OCI-LY1 (cell line): ENCODE results near the gene DNAH14.

Experiments
- H2AFZ ChIP-seq: fragments of 200-600 bp; sonication (generic), shearing (Covaris generic); 2 replicates; pipeline ENCODE4 v1.6.0; 2014; ENCODE audit warnings: antibody characterized with exemption, mild to moderate bottlenecking, low read length
- H3F3A ChIP-seq: fragments of 200-600 bp; sonication (generic), shearing (Covaris generic); 2 replicates; pipeline ENCODE4 v1.6.0; 2014; ENCODE audit warnings: mild to moderate bottlenecking, antibody characterized with exemption, low read length, moderate library complexity; ENCODE audit not compliant: insufficient read depth
- H3K27ac ChIP-seq: fragments of 200-600 bp; sonication (generic); 2 replicates; pipeline ENCODE4 v1.5.1; 2014; ENCODE audit warnings: low read length, mixed run types, mild to moderate bottlenecking, low read depth; ENCODE audit not compliant: poor library complexity, severe bottlenecking
- H3K27me3 ChIP-seq: fragments of 200-600 bp; sonication (generic); 2 replicates; pipeline ENCODE4 v1.6.0; 2014; ENCODE audit warnings: antibody characterized with exemption, mild to moderate bottlenecking, low read length, moderate library complexity; ENCODE audit not compliant: insufficient read depth
- H3K36me3 ChIP-seq: fragments of 200-600 bp; sonication (generic); 2 replicates; pipeline ENCODE4 v1.6.1; 2014; ENCODE audit warnings: mild to moderate bottlenecking, antibody characterized with exemption, low read length, moderate library complexity, mixed read lengths; ENCODE audit not compliant: insufficient read depth
- H3K4me1 ChIP-seq: fragments of 200-600 bp; sonication (generic); 2 replicates; pipeline ENCODE4 v1.5.1; 2014; ENCODE audit warnings: mild to moderate bottlenecking, low read length, moderate library complexity; ENCODE audit not compliant: insufficient read depth, severe bottlenecking
- H3K4me2 ChIP-seq: fragments of 200-600 bp; sonication (generic), shearing (Covaris generic); 2 replicates; pipeline ENCODE4 v1.6.1; 2014; ENCODE audit warnings: low read length
- H3K4me3 ChIP-seq: fragments of 200-600 bp; sonication (generic); 2 replicates; pipeline ENCODE4 v1.5.1; 2014; ENCODE audit warnings: low read length, low read depth, mild to moderate bottlenecking, mixed read lengths; ENCODE audit not compliant: poor library complexity, severe bottlenecking
- H3K79me2 ChIP-seq: fragments of 200-600 bp; shearing (Covaris generic); 2 replicates; pipeline ENCODE4 v1.6.1; 2016; ENCODE audit warnings: mixed run types, low read length, mixed read lengths; ENCODE audit not compliant: insufficient read depth
- H3K9ac ChIP-seq: fragments of 200-600 bp; sonication (generic), shearing (Covaris generic); 2 replicates; pipeline ENCODE4 v1.6.1; 2014; ENCODE audit warnings: mild to moderate bottlenecking, low read length, mixed read lengths
- H3K9me2 ChIP-seq: fragments of 200-600 bp; sonication (generic), shearing (Covaris generic); 2 replicates; pipeline ENCODE4 v1.6.1; 2014; ENCODE audit warnings: low read depth, mild to moderate bottlenecking, low read length, mixed read lengths
- H3K9me3 ChIP-seq: fragments of 200-600 bp; shearing (Covaris generic); 2 replicates; pipeline ENCODE4 v1.6.1; 2014; ENCODE audit warnings: low read length, mixed read lengths
- H4K20me1 ChIP-seq: fragments of 200-600 bp; sonication (generic), shearing (Covaris generic); 2 replicates; pipeline ENCODE4 v1.6.0; 2016; ENCODE audit warnings: mild to moderate bottlenecking, low read length; ENCODE audit not compliant: insufficient read depth
- CTCF ChIP-seq: fragments of 200-600 bp; sonication (generic), shearing (Covaris generic); IDR thresholded peaks from 2 replicates; pipeline ENCODE4 v1.5.1; 2017; ENCODE audit warnings: mild to moderate bottlenecking, antibody characterized with exemption, low read length, moderate library complexity, mixed read lengths
- EZH2 ChIP-seq: fragments of 200-600 bp; sonication (generic), shearing (Covaris generic); IDR thresholded peaks from 2 replicates; pipeline ENCODE4 v1.8.0; 2017; ENCODE audit warnings: borderline replicate concordance, mixed run types, mild to moderate bottlenecking, antibody characterized with exemption, low read length, moderate library complexity, mixed read lengths

The DNAH14 gene

GRCh38 chr1:225407755-225408154 is 478.3 kb downstream of the DNAH14 start:
- H2AFZ ChIP-seq, result no peak overlapping the region
- no peak overlapping the region for H3K9ac ChIP-seq
- no peaks in the 10 kb centered on the region for H3K27me3 ChIP-seq
- no peak overlapping the region for H3K27ac ChIP-seq
- H3K36me3 ChIP-seq, result peaks cover 98% of the 10 kb centered on the region
- no peak overlapping the region for H3K4me3 ChIP-seq
- no peak overlapping the region for H3K4me2 ChIP-seq
- no peaks in the 10 kb centered on the region for H3K4me1 ChIP-seq
- no peaks in the 10 kb centered on the region for H4K20me1 ChIP-seq
- no peaks in the 10 kb centered on the region for H3K79me2 ChIP-seq
- H3K9me2 ChIP-seq, result no peaks in the 10 kb centered on the region
- H3F3A ChIP-seq, result no peaks in the 10 kb centered on the region
- no peaks in the 10 kb centered on the region for H3K9me3 ChIP-seq
- TF ChIP-seq CTCF (no peak), EZH2 (no peak)

- Histone ChIP-seq H3K79me2 (no peaks in the 10 kb centered on the region), H3K27me3 (no peaks in the 10 kb centered on the region), H4K20me1 (no peaks in the 10 kb centered on the region), H3K36me3 (peaks cover 98% of the 10 kb centered on the region), H3K4me2 (no peak overlapping the region), H3F3A (no peaks in the 10 kb centered on the region), H2AFZ (no peak overlapping the region), H3K9me2 (no peaks in the 10 kb centered on the region), H3K4me1 (no peaks in the 10 kb centered on the region), H3K9ac (no peak overlapping the region), H3K9me3 (no peaks in the 10 kb centered on the region), H3K27ac (no peak overlapping the region), H3K4me3 (no peak overlapping the region)
- no peak for TF ChIP-seq CTCF
- no peak for TF ChIP-seq EZH2
Observed at GRCh38 chr1:225408249-225408648, 478.8 kb downstream of the DNAH14 start.

GRCh38 chr1:225409051-225409450 is 479.6 kb downstream of the DNAH14 start:
- no peak overlapping the region for H3K4me3 ChIP-seq
- TF ChIP-seq EZH2 (no peak), CTCF (no peak)
- no peak overlapping the region for H2AFZ ChIP-seq
- no peaks in the 10 kb centered on the region for H3K9me2 ChIP-seq
- no peaks in the 10 kb centered on the region for H3K4me1 ChIP-seq
- no peaks in the 10 kb centered on the region for H3K27me3 ChIP-seq
- H3F3A ChIP-seq, result no peaks in the 10 kb centered on the region
- no peaks in the 10 kb centered on the region for H3K79me2 ChIP-seq
- peaks cover 98% of the 10 kb centered on the region for H3K36me3 ChIP-seq
- H3K27ac ChIP-seq, result no peak overlapping the region
- no peak overlapping the region for H3K9ac ChIP-seq
- H3K9me3 ChIP-seq, result no peaks in the 10 kb centered on the region
- no peaks in the 10 kb centered on the region for H4K20me1 ChIP-seq
- H3K4me2 ChIP-seq, result no peak overlapping the region
